PC-3 (cell line): Measurements from ENCODE around the gene ARHGEF7. TPM values are rescaled to one million over a fixed set of nuclear protein-coding genes. Genes with fewer than 3 reads are reported as not detected.

Source experiments
- ATAC-seq: fragments of 200-7000 bp; cut with Tn5 transposase; 2 replicates; pipeline ENCODE4 v1.9.1; 2020; ENCODE audit warnings: mild to moderate bottlenecking, moderate library complexity
- BruUV-seq: library from RNA; stranded (reverse); fragments of 400-500 nt; replicated peaks from 2 replicates; lab custom pipeline; 2021; lab: Mats Ljungman, UMichigan
- CTCF ChIA-PET: fragments of 300-600 bp; sonication (Branson Sonifier 250); formaldehyde crosslinking; loops from one replicate; lab custom pipeline; 2022; ENCODE audit warnings: antibody characterized with exemption; lab: Charles Lee
- POLR2A ChIA-PET: fragments of 300-600 bp; sonication (Branson Sonifier 250); formaldehyde crosslinking; loops from one replicate; lab custom pipeline; 2022; ENCODE audit warnings: antibody characterized with exemption; ENCODE audit not compliant: unreplicated experiment; lab: Charles Lee
- DNase-seq: peaks from one replicate; pipeline ENCODE4 v3.0.0-alpha.2; 2015
- H2AFZ ChIP-seq: fragments of 300-600 bp; sonication (generic); 2 replicates; pipeline ENCODE4 v1.6.0; 2016; ENCODE audit warnings: antibody characterized with exemption, low read length
- H3F3A ChIP-seq: fragments of 300-600 bp; sonication (generic); one replicate; pipeline ENCODE4 v1.6.0; 2017; ENCODE audit warnings: antibody characterized with exemption, low read length, control low read depth, mild to moderate bottlenecking; ENCODE audit not compliant: unreplicated experiment
- H3K27ac ChIP-seq: fragments of 300-600 bp; sonication (generic); 2 replicates; pipeline ENCODE4 v1.5.1; 2016; ENCODE audit warnings: mild to moderate bottlenecking, low read length
- H3K27me3 ChIP-seq: fragments of 300-600 bp; sonication (generic); 2 replicates; pipeline ENCODE4 v1.6.1; 2016; ENCODE audit warnings: low read length, mixed read lengths
- H3K36me3 ChIP-seq: fragments of 300-600 bp; sonication (generic); 2 replicates; pipeline ENCODE4 v1.6.1; 2016; ENCODE audit warnings: low read depth, mixed run types, low read length, mixed read lengths
- H3K4me1 ChIP-seq: fragments of 300-600 bp; sonication (generic); 2 replicates; pipeline ENCODE4 v1.5.1; 2016; ENCODE audit warnings: low read length; ENCODE audit not compliant: insufficient read depth
- H3K4me2 ChIP-seq: fragments of 300-600 bp; sonication (generic); 2 replicates; pipeline ENCODE4 v1.6.0; 2016; ENCODE audit warnings: low read length
- H3K4me3 ChIP-seq: fragments of 300-600 bp; sonication (generic); 2 replicates; pipeline ENCODE4 v1.5.1; 2016; ENCODE audit warnings: mild to moderate bottlenecking, low read length, mixed read lengths
- H3K79me2 ChIP-seq: fragments of 300-600 bp; sonication (generic); 2 replicates; pipeline ENCODE4 v1.6.1; 2017; ENCODE audit warnings: low read length, mixed read lengths
- H3K9ac ChIP-seq: fragments of 300-600 bp; sonication (generic); 2 replicates; pipeline ENCODE4 v1.6.0; 2016; ENCODE audit warnings: mild to moderate bottlenecking, low read length
- H3K9me2 ChIP-seq: fragments of 300-600 bp; sonication (generic); replicated peaks from 2 replicates; pipeline ENCODE4 v1.6.1; 2016; ENCODE audit warnings: mixed run types, low read length, mixed read lengths
- H3K9me3 ChIP-seq: fragments of 300-600 bp; sonication (generic); 2 replicates; pipeline ENCODE4 v1.6.1; 2016; ENCODE audit warnings: low read length, mixed read lengths
- H4K20me1 ChIP-seq: fragments of 300-600 bp; sonication (generic); 2 replicates; pipeline ENCODE4 v1.6.1; 2016; ENCODE audit warnings: low read length, mixed read lengths
- EZH2 ChIP-seq: fragments of 300-600 bp; sonication (generic); IDR thresholded peaks from one replicate; pipeline ENCODE4 v1.6.1; 2017; ENCODE audit warnings: antibody characterized with exemption, mild to moderate bottlenecking, low read length; ENCODE audit not compliant: unreplicated experiment
- EZH2phosphoT487 ChIP-seq: fragments of 300-600 bp; sonication (generic); IDR thresholded peaks from 2 replicates; pipeline ENCODE4 v1.6.1; 2018; ENCODE audit warnings: mild to moderate bottlenecking, antibody characterized with exemption, low read length, borderline replicate concordance
- intact Hi-C: fragments of 100-400 bp; cut with micrococcal nuclease; formaldehyde crosslinking; loops from 2 replicates; pipeline ENCODE4 v1.9.0; 2023
- total RNA-seq: library from RNA; depleted of rRNA; stranded (reverse); fragments of >200 nt; gene quantifications from 2 replicates; pipeline ENCODE4 v1.2.3, GENCODE V29; 2014
- TF ChIP-seq, protein P1 (sequence below): fragments of 300-600 bp; sonication (generic); conservative IDR thresholded peaks from 2 replicates; pipeline ENCODE4 v1.5.1; 2017; ENCODE audit warnings: antibody characterized with exemption, low read depth, mild to moderate bottlenecking, low read length

Gene ARHGEF7
- total RNA-seq, 1 experiment from 2014 or later, result 14.7 TPM

DNA sequence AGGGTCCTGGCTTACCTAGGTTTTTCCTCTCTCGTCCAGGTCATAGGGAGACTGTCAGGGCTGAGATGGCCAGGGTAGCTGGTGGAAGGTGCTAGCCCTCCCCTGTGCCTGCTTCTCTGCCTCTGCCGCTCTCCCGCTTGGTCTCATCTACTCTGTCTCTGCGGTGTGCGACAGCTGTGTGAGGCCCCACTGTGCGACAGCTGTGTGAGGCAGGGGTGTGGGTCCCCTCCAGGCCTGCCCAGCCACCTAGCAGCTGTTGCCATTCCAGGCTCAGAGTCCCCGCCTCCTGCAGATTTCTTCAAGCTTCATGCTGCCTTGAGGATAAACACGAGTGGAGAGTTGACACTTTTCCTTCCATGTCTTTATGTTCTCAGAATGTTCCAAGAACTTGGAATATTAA is 53.0 kb downstream of the ARHGEF7 start:
- intact Hi-C loops, result no loop called here
- Histone ChIP-seq H3K9ac (no peak overlapping the region), H3K4me1 (no peaks in the 10 kb centered on the region), H3K27me3 (no peaks in the 10 kb centered on the region), H3K4me3 (no peak overlapping the region), H3K27ac (no peak overlapping the region), H3K79me2 (peaks cover 90% of the 10 kb centered on the region), H3K4me2 (no peak overlapping the region), H3K9me2 (no peaks in the 10 kb centered on the region), H4K20me1 (peaks cover 3% of the 10 kb centered on the region; the same call in 1 of the 2 replicates), H3K36me3 (no peaks in the 10 kb centered on the region), H3K9me3 (no peaks in the 10 kb centered on the region), H3F3A (no peaks in the 10 kb centered on the region), H2AFZ (no peak overlapping the region)
- POLR2A ChIA-PET, result interaction anchor here (0.6 kb wide), 1 partner anchor 15 kb away, joined by 5 read pairs; no protein-coding TSS in a partner anchor
- CTCF ChIA-PET, result no interaction called here
- TF ChIP-seq EZH2phosphoT487, result no peak
- TF ChIP-seq, protein P1, sequence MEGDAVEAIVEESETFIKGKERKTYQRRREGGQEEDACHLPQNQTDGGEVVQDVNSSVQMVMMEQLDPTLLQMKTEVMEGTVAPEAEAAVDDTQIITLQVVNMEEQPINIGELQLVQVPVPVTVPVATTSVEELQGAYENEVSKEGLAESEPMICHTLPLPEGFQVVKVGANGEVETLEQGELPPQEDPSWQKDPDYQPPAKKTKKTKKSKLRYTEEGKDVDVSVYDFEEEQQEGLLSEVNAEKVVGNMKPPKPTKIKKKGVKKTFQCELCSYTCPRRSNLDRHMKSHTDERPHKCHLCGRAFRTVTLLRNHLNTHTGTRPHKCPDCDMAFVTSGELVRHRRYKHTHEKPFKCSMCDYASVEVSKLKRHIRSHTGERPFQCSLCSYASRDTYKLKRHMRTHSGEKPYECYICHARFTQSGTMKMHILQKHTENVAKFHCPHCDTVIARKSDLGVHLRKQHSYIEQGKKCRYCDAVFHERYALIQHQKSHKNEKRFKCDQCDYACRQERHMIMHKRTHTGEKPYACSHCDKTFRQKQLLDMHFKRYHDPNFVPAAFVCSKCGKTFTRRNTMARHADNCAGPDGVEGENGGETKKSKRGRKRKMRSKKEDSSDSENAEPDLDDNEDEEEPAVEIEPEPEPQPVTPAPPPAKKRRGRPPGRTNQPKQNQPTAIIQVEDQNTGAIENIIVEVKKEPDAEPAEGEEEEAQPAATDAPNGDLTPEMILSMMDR, result no peak
- TF ChIP-seq EZH2, result no peak
- DNase-seq (no peak), ATAC-seq (no peak)
- no TSS peak for BruUV-seq

DNA sequence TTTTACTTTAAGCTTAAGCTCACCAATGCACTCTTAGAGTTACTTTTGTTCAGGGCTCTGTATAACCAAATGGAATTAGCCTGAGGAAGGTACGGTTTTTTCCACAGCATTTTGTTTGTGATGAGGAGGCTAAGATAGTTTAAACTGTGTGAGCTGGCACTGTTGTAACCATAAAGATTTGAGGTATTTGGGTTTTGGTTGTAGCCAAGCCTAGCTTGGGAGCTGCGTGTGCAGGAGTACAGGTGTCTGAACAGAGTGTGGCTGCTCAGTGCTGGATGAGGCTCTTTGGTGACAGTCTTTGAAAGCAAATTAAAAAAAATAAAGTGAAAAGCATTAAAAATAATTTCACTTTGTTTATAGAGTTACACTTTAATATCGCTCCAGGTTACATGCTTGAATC is 56.0 kb downstream of the ARHGEF7 start:
- Histone ChIP-seq H4K20me1 (peaks cover 3% of the 10 kb centered on the region; the same call in 1 of the 2 replicates), H3K9me2 (no peaks in the 10 kb centered on the region), H3K36me3 (no peaks in the 10 kb centered on the region), H3K4me1 (no peaks in the 10 kb centered on the region), H3K4me2 (no peak overlapping the region), H3K4me3 (no peak overlapping the region), H3K9ac (no peak overlapping the region), H3K79me2 (peaks cover 76% of the 10 kb centered on the region), H2AFZ (no peak overlapping the region), H3F3A (no peaks in the 10 kb centered on the region), H3K9me3 (no peaks in the 10 kb centered on the region), H3K27me3 (no peaks in the 10 kb centered on the region), H3K27ac (no peak overlapping the region)
- intact Hi-C loops, result no loop called here
- ATAC-seq (no peak), DNase-seq (no peak)
- no TSS peak for BruUV-seq
- ChIA-PET CTCF (interaction anchor here (0.7 kb wide), 1 partner anchor 17 kb away, joined by 3 read pairs; no protein-coding TSS in a partner anchor), POLR2A (no interaction called here)
- TF ChIP-seq, protein P1, result no peak
- no peak for TF ChIP-seq EZH2phosphoT487
- no peak for TF ChIP-seq EZH2

DNA sequence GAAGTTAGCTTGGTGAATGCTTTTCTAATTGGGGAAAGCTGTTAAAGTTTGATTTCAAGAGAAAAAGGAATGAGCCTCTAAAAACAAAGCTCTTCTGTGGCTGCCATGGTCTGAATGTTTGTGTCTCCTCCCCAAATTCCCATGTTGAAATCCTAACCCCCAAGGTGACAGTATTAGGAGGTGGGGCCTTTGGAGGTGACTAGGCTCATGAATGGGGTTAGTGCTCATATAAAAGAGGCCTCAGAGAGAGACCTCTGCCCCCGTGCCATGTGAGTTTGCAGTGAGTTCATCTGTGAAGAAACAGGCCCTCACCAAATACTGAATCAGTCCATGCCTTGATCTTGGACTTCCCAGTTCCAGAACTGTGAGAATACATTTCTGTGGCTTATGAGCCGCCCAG is 56.5 kb downstream of the ARHGEF7 start:
- H2AFZ ChIP-seq, result no peak overlapping the region
- no peak for DNase-seq
- H3F3A ChIP-seq, result no peaks in the 10 kb centered on the region
- POLR2A ChIA-PET, result no interaction called here
- H3K27ac ChIP-seq, result no peak overlapping the region
- H3K27me3 ChIP-seq, result no peaks in the 10 kb centered on the region
- no peak overlapping the region for H3K9ac ChIP-seq
- peaks cover 71% of the 10 kb centered on the region for H3K79me2 ChIP-seq
- H3K4me1 ChIP-seq, result no peaks in the 10 kb centered on the region
- TF ChIP-seq EZH2 (no peak), EZH2phosphoT487 (no peak)
- TF ChIP-seq, protein P1, result no peak
- H3K9me3 ChIP-seq, result no peaks in the 10 kb centered on the region
- intact Hi-C loops, result no loop called here
- no peaks in the 10 kb centered on the region for H3K9me2 ChIP-seq
- H3K36me3 ChIP-seq, result no peaks in the 10 kb centered on the region
- no peak for ATAC-seq
- BruUV-seq, result no TSS peak
- H4K20me1 ChIP-seq, result peaks cover 3% of the 10 kb centered on the region; the same call in 1 of the 2 replicates
- no peak overlapping the region for H3K4me2 ChIP-seq
- CTCF ChIA-PET, result interaction anchor here (0.7 kb wide), 1 partner anchor 17 kb away, joined by 3 read pairs; no protein-coding TSS in a partner anchor
- H3K4me3 ChIP-seq, result no peak overlapping the region
